NB4 (cell line): ENCODE measurements around the gene COL6A1.

Experiments used
- CTCF ChIP-seq: IDR thresholded peaks from one replicate; pipeline ENCODE4 v1.5.1; 2012; ENCODE audit warnings: low read depth, low read length
- POLR2A ChIP-seq: IDR thresholded peaks from 2 replicates; pipeline ENCODE4 v1.6.1; 2011; ENCODE audit warnings: mild to moderate bottlenecking; ENCODE audit not compliant: insufficient read length; ENCODE audit errors: extremely low read depth

- TF ChIP-seq CTCF (no peak), POLR2A (no peak)
These were observed 11.9 kb downstream of the COL6A1 start for GRCh38 chr21:45993210-45994085.
